Measurements from ENCODE around the gene DTX3.

DNA sequence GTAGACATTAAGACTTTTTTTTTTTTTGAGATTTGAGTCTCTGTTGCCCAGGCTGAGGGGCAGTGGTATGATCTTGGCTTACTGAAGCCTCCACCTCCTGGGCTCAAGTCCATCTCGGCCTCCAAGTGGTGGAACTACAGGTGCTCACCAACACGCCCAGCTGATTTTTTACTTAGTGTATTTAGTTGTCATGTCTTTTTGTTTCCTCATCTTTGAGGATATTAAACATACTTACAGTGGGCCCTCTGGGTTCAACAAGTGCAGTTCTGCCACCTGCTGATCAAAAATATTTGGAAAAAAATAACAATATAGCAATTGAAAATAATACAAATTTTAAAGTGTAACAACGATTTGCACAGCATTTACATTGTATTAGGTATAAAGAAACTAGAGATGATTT is 32.7 kb downstream of the DTX3 start:
- TF ChIP-seq NFRKB (IDR thresholded peaks at IDR 0.05), result no peak
- no peak for TF ChIP-seq FOXA1 (IDR thresholded peaks at IDR 0.05)
- TF ChIP-seq, protein P1, sequence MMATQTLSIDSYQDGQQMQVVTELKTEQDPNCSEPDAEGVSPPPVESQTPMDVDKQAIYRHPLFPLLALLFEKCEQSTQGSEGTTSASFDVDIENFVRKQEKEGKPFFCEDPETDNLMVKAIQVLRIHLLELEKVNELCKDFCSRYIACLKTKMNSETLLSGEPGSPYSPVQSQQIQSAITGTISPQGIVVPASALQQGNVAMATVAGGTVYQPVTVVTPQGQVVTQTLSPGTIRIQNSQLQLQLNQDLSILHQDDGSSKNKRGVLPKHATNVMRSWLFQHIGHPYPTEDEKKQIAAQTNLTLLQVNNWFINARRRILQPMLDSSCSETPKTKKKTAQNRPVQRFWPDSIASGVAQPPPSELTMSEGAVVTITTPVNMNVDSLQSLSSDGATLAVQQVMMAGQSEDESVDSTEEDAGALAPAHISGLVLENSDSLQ (IDR thresholded peaks at IDR 0.05), result no peak
- no peak for TF ChIP-seq HDGF (IDR thresholded peaks at IDR 0.05; ENCODE audit: borderline replicate concordance)
